ENCODE results near the gene GSTA2. TPM values are rescaled to one million over a fixed set of nuclear protein-coding genes. Genes with fewer than 3 reads are reported as not detected.
"Not testable (repeated sequence)": the region's sequence is repeated elsewhere in the genome, so short reads cannot be mapped to it uniquely, and the experiment has no call there.

GSTA2 gene
- total RNA-seq, 1 experiment from 2014 or later: not detected

DNA sequence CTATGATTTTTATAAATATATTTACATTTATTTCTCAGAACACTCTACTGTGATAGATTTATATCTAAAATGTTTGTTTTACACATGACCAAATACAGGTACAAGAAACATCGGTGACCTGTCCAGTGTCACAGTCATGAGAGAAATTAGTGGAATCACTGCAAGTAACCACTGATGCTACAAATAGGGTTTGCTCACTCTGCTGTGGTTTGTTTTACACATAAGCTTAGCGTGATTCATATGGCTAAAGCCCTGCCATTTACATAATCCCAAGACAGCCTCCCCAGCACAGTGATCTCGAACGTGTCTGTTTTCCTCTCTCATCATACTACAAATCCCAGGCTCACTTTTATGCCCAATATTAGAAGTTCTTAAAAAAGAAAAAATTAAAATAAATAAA, 6.1 kb upstream of the GSTA2 start:
- not testable (repeated sequence) for H3K4me2 ChIP-seq (ENCODE audit: insufficient read depth, insufficient read length, low read length); H3K4me3 Mint-ChIP-seq; H3K27me3 Mint-ChIP-seq (ENCODE audit: low read depth); H2BK12ac ChIP-seq (ENCODE audit: insufficient read length, low read depth, low read length); H3K14ac ChIP-seq (ENCODE audit: insufficient read depth, low read length); H3K4ac ChIP-seq (ENCODE audit: low read depth, low read length); H3K18ac ChIP-seq (ENCODE audit: insufficient read length, low read depth, low read length); H3K9ac ChIP-seq (ENCODE audit: extremely low read depth, insufficient read length, low read length); H4K91ac ChIP-seq (ENCODE audit: insufficient read length, low read depth, low read length); H4K8ac ChIP-seq (replicated peaks; ENCODE audit: insufficient read length, low read depth, low read length); H3K36me3 Mint-ChIP-seq (ENCODE audit: insufficient read depth in 1 of 3, low read depth in 3 of 3); H2BK15ac ChIP-seq (ENCODE audit: low read depth, low read length); H2BK5ac ChIP-seq (ENCODE audit: insufficient read length, low read length); H3T11ph ChIP-seq (ENCODE audit: low read length); H3K9me3 ChIP-seq (ENCODE audit: control insufficient read depth, low read depth, low read length); H4K20me1 ChIP-seq (ENCODE audit: control insufficient read depth, insufficient read depth, insufficient read length); H3K4me1 ChIP-seq (ENCODE audit: insufficient read depth, low read length); H3K79me2 ChIP-seq (ENCODE audit: insufficient read depth, low read length); H2BK20ac ChIP-seq (ENCODE audit: low read depth, low read length, poor library complexity, severe bottlenecking); H3K56ac ChIP-seq (ENCODE audit: insufficient read length, low read depth, low read length); H3K27ac Mint-ChIP-seq; H3K27ac ChIP-seq (ENCODE audit: insufficient read length, low read depth, low read length); H3K23ac ChIP-seq (ENCODE audit: insufficient read length, low read depth, low read length); DNase-seq; H3K9me3 Mint-ChIP-seq; H3K4me1 Mint-ChIP-seq; H3K23me2 ChIP-seq (ENCODE audit: insufficient read length, low read depth, low read length, poor library complexity, severe bottlenecking); H2AK5ac ChIP-seq (ENCODE audit: insufficient read length, low read length); H2AFZ ChIP-seq (ENCODE audit: low read length); H4K5ac ChIP-seq (ENCODE audit: insufficient read length, low read depth, low read length); H3K27me3 ChIP-seq (ENCODE audit: insufficient read depth, low read length); H2BK120ac ChIP-seq (ENCODE audit: low read depth, low read length, poor library complexity, severe bottlenecking); H3K79me1 ChIP-seq (ENCODE audit: insufficient read depth, low read depth, low read length, poor library complexity, severe bottlenecking)
- no CpG with 5 or more reads among the region's 4 CpGs for WGBS (ENCODE audit: extremely low coverage, insufficient read length, low lambda C conversion rate)

DNA sequence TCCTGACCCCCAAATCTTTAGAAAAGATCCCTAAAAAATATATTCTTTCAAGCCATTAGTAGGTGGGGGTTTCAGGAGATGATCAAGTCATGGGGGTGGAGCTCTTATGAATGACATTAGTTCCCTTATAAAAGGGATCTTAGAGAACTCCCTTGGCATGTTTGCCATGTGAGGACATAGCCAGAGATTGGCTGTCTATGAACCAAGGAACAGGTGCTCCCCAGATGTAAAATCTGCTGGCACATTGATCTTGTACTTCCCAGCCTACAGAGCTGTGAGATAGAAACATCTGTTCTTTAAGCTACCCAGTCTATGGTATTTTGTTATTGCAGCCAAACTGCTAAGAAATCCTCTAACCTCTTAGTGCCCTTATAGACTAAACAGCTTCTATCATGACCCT, 4.4 kb upstream of the GSTA2 start:
- not testable (repeated sequence) for H2BK20ac ChIP-seq (ENCODE audit: low read depth, low read length, poor library complexity, severe bottlenecking); H4K91ac ChIP-seq (ENCODE audit: insufficient read length, low read depth, low read length); H3K14ac ChIP-seq (ENCODE audit: insufficient read depth, low read length); H3K27me3 ChIP-seq (ENCODE audit: insufficient read depth, low read length); H3K4ac ChIP-seq (ENCODE audit: low read depth, low read length); H3K23ac ChIP-seq (ENCODE audit: insufficient read length, low read depth, low read length); H3K9me3 ChIP-seq (ENCODE audit: control insufficient read depth, low read depth, low read length); H2AFZ ChIP-seq (ENCODE audit: low read length); H2BK5ac ChIP-seq (ENCODE audit: insufficient read length, low read length); H3K9me3 Mint-ChIP-seq; H3K36me3 Mint-ChIP-seq (ENCODE audit: insufficient read depth in 1 of 3, low read depth in 3 of 3); H3K23me2 ChIP-seq (ENCODE audit: insufficient read length, low read depth, low read length, poor library complexity, severe bottlenecking); H3K27me3 Mint-ChIP-seq (ENCODE audit: low read depth); H3K4me3 Mint-ChIP-seq; H3K4me1 ChIP-seq (ENCODE audit: insufficient read depth, low read length); H2AK5ac ChIP-seq (ENCODE audit: insufficient read length, low read length); H4K5ac ChIP-seq (ENCODE audit: insufficient read length, low read depth, low read length); H3K9ac ChIP-seq (ENCODE audit: extremely low read depth, insufficient read length, low read length); H3K79me2 ChIP-seq (ENCODE audit: insufficient read depth, low read length); H3K56ac ChIP-seq (ENCODE audit: insufficient read length, low read depth, low read length); H2BK120ac ChIP-seq (ENCODE audit: low read depth, low read length, poor library complexity, severe bottlenecking); H3K18ac ChIP-seq (ENCODE audit: insufficient read length, low read depth, low read length); H3K27ac ChIP-seq (ENCODE audit: insufficient read length, low read depth, low read length); H3K79me1 ChIP-seq (ENCODE audit: insufficient read depth, low read depth, low read length, poor library complexity, severe bottlenecking); H2BK12ac ChIP-seq (ENCODE audit: insufficient read length, low read depth, low read length); H4K8ac ChIP-seq (replicated peaks; ENCODE audit: insufficient read length, low read depth, low read length); H3T11ph ChIP-seq (ENCODE audit: low read length); H3K27ac Mint-ChIP-seq; H2BK15ac ChIP-seq (ENCODE audit: low read depth, low read length); H3K4me2 ChIP-seq (ENCODE audit: insufficient read depth, insufficient read length, low read length); H4K20me1 ChIP-seq (ENCODE audit: control insufficient read depth, insufficient read depth, insufficient read length); DNase-seq
- H3K4me1 Mint-ChIP-seq: peaks cover 6 to 12% of the 10 kb centered on the region in 2 experiments; a peak in 2 of 4 replicates
